ENCODE measurements around the gene SSRP1.

Gene SSRP1

GRCh38 chr11:57313788-57314135, 21.9 kb downstream of the SSRP1 start:
- TF ChIP-seq EP300 (IDR thresholded peaks at IDR 0.05; ENCODE audit: borderline replicate concordance) (no peak), CEBPB (IDR thresholded peaks at IDR 0.05) (no peak), CREB1 (IDR thresholded peaks at IDR 0.05; ENCODE audit: low read depth) (no peak), TEAD4 (IDR thresholded peaks at IDR 0.05) (no peak), TCF12 (IDR thresholded peaks at IDR 0.05; ENCODE audit: low read depth) (no peak), YY1 (IDR thresholded peaks at IDR 0.05; ENCODE audit: low read depth) (no peak)
- TF ChIP-seq, protein P1, sequence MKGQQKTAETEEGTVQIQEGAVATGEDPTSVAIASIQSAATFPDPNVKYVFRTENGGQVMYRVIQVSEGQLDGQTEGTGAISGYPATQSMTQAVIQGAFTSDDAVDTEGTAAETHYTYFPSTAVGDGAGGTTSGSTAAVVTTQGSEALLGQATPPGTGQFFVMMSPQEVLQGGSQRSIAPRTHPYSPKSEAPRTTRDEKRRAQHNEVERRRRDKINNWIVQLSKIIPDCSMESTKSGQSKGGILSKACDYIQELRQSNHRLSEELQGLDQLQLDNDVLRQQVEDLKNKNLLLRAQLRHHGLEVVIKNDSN (IDR thresholded peaks at IDR 0.05), result no peak
- TF ChIP-seq, protein P2, sequence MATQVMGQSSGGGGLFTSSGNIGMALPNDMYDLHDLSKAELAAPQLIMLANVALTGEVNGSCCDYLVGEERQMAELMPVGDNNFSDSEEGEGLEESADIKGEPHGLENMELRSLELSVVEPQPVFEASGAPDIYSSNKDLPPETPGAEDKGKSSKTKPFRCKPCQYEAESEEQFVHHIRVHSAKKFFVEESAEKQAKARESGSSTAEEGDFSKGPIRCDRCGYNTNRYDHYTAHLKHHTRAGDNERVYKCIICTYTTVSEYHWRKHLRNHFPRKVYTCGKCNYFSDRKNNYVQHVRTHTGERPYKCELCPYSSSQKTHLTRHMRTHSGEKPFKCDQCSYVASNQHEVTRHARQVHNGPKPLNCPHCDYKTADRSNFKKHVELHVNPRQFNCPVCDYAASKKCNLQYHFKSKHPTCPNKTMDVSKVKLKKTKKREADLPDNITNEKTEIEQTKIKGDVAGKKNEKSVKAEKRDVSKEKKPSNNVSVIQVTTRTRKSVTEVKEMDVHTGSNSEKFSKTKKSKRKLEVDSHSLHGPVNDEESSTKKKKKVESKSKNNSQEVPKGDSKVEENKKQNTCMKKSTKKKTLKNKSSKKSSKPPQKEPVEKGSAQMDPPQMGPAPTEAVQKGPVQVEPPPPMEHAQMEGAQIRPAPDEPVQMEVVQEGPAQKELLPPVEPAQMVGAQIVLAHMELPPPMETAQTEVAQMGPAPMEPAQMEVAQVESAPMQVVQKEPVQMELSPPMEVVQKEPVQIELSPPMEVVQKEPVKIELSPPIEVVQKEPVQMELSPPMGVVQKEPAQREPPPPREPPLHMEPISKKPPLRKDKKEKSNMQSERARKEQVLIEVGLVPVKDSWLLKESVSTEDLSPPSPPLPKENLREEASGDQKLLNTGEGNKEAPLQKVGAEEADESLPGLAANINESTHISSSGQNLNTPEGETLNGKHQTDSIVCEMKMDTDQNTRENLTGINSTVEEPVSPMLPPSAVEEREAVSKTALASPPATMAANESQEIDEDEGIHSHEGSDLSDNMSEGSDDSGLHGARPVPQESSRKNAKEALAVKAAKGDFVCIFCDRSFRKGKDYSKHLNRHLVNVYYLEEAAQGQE (IDR thresholded peaks at IDR 0.05; ENCODE audit: low read depth), result no peak

GRCh38 chr11:57313071-57313787, 22.5 kb downstream of the SSRP1 start:
- TF ChIP-seq, protein P3, sequence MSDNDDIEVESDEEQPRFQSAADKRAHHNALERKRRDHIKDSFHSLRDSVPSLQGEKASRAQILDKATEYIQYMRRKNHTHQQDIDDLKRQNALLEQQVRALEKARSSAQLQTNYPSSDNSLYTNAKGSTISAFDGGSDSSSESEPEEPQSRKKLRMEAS (IDR thresholded peaks at IDR 0.05), result no peak
- no peak for TF ChIP-seq EP300 (IDR thresholded peaks at IDR 0.05; ENCODE audit: borderline replicate concordance)

GRCh38 chr11:57312511-57313021, 23.1 kb downstream of the SSRP1 start:
- TF ChIP-seq, protein P2 (IDR thresholded peaks at IDR 0.05; ENCODE audit: low read depth), result no peak
- TF ChIP-seq FOXM1 (IDR thresholded peaks at IDR 0.05; ENCODE audit: borderline replicate concordance, low read depth), result no peak
- no peak for TF ChIP-seq ZBTB7A (IDR thresholded peaks at IDR 0.05; ENCODE audit: low read depth)
- TF ChIP-seq CREB1 (IDR thresholded peaks at IDR 0.05; ENCODE audit: low read depth), result no peak
- TF ChIP-seq, protein P3 (IDR thresholded peaks at IDR 0.05), result no peak
- no peak for TF ChIP-seq TAF1 (IDR thresholded peaks at IDR 0.05; ENCODE audit: low read depth)
- TF ChIP-seq NFIC (IDR thresholded peaks at IDR 0.05), result no peak
- no peak for TF ChIP-seq YY1 (IDR thresholded peaks at IDR 0.05; ENCODE audit: low read depth)
- TF ChIP-seq, protein P1 (IDR thresholded peaks at IDR 0.05), result no peak
- TF ChIP-seq EGR1 (IDR thresholded peaks at IDR 0.05), result no peak
- no peak for TF ChIP-seq RAD21 (IDR thresholded peaks at IDR 0.05; ENCODE audit: low read depth)
- no peak for TF ChIP-seq EP300 (IDR thresholded peaks at IDR 0.05; ENCODE audit: borderline replicate concordance)
- TF ChIP-seq TCF12 (IDR thresholded peaks at IDR 0.05; ENCODE audit: low read depth), result no peak
- TF ChIP-seq TEAD4 (IDR thresholded peaks at IDR 0.05), result no peak
- no peak for TF ChIP-seq CEBPB (IDR thresholded peaks at IDR 0.05)

DNA sequence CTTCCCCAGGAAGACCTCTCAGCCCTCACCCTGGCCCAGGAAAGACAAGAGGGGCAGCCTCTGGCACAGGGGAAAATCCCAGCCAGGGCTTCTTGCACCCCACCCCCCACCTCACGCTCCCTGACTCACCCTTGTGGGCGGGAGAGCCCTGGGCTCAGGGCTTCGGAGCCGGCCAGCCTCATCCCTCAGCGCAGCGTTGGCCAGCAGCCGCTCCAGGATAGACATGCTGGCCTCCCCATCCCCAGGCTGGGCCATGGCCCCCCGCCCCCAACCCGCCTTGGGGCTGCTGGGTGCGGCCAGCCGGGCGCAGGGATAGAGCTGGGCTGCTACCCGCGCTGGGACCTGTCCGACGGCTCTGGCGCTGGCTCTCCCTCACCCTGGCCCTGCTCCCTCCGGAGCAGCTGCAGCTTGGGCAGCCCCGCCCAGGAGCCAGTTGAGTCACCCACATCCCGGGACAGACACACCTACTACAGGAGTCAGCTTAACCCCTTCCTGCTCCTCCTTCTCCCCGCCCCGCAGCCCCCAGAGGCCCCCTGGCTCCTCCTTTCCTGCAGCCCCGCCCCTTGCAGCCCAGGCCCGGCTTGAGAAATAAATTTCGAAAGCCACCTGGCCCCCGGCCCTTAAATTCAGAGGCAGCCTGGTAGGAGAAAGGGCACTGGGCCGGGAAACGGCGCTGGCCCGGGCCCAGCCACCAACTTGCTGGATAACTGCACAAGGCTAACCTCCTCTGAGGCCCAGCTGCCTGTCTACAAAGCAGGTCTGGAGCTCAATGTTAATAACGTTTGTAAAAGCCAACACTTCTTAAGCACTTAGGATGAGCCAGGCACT, 24.4 kb downstream of the SSRP1 start:
- TF ChIP-seq, protein P3 (IDR thresholded peaks at IDR 0.05), result peak; percentile 15; the same call in 1 of the 2 replicates
- no peak for TF ChIP-seq RAD21 (IDR thresholded peaks at IDR 0.05; ENCODE audit: low read depth)
- TF ChIP-seq, protein P1 (IDR thresholded peaks at IDR 0.05), result no peak
- no peak for TF ChIP-seq CREB1 (IDR thresholded peaks at IDR 0.05; ENCODE audit: low read depth)
- no peak for TF ChIP-seq FOXM1 (IDR thresholded peaks at IDR 0.05; ENCODE audit: borderline replicate concordance, low read depth)
- TF ChIP-seq EP300 (IDR thresholded peaks at IDR 0.05; ENCODE audit: borderline replicate concordance), result no peak; the same call in 1 of the 2 replicates
- peak; percentile 60; the same call in 1 of the 2 replicates for TF ChIP-seq TAF1 (IDR thresholded peaks at IDR 0.05; ENCODE audit: low read depth)
- TF ChIP-seq YY1 (IDR thresholded peaks at IDR 0.05; ENCODE audit: low read depth), result no peak
- TF ChIP-seq TCF12 (IDR thresholded peaks at IDR 0.05; ENCODE audit: low read depth), result peak; percentile 63; the same call in 1 of the 2 replicates
- no peak for TF ChIP-seq TEAD4 (IDR thresholded peaks at IDR 0.05)
- peak; percentile 48; the same call in 1 of the 2 replicates for TF ChIP-seq ZBTB7A (IDR thresholded peaks at IDR 0.05; ENCODE audit: low read depth)
- TF ChIP-seq CEBPB (IDR thresholded peaks at IDR 0.05), result no peak

Measured in Ishikawa (cell line).